Measurements from ENCODE around the gene TECPR1. TPM values are rescaled to one million over a fixed set of nuclear protein-coding genes. Genes with fewer than 3 reads are reported as not detected.

The TECPR1 gene
- polyA plus RNA-seq, 2 of the 4 experiments (the other 2 are of a cell fraction): 2.5 to 11.1 TPM

DNA sequence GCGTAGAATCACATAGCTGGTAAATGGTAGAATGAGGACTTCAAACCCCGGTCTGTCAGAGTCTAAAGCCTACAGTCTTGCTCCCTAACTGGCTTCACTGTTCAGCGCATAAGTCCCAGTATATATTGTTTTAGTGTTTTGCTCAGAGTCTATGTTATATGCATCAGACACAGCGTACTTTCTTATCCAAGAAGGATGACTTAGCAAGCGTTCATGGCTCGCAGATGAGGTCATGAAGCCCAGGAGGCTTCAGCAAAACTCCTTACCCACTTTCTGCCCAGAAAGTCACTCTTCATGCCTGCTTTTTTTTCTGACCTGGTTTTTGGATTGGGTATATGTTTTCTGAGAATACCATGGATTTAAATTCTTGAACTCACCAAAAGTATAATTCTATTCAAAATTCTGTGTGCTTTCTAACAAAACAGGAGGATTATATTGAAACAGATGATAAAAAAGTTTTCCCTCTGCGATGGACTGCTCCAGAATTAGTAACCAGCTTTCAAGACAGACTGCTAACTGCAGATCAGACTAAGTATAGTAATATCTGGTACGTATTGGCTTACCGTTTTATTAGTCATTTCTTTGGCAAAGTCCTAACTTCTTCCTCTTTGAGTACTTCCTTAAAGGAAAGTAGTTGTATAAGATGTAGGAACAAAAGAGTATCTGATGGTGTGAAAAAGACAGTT lies 65.4 kb downstream of the TECPR1 start:
- FAIRE-seq (no peak), ATAC-seq (no peak), DNase-seq (ENCODE audit: low read depth in 1 of 2, low spot score in 1 of 2) (no peak)
- whole genome bisulfite sequencing (ENCODE audit: missing lambda C conversion rate): 86% methylated on average over 9 of the region's 9 CpGs
- POLR2A ChIA-PET: no interaction called here
- H3K4me3 ChIP-seq: no peak overlapping the region
- H3K9me3 ChIP-seq: no peaks in the 10 kb centered on the region
- no peaks in the 10 kb centered on the region for H3K4me1 ChIP-seq
- no peak for TF ChIP-seq ZSCAN20 (CRISPR knock-in tag; IDR thresholded peaks at IDR 0.05)
- no peak for TF ChIP-seq ELK1 (IDR thresholded peaks at IDR 0.05; ENCODE audit: low read depth, low read length)
- TF ChIP-seq, protein P1, sequence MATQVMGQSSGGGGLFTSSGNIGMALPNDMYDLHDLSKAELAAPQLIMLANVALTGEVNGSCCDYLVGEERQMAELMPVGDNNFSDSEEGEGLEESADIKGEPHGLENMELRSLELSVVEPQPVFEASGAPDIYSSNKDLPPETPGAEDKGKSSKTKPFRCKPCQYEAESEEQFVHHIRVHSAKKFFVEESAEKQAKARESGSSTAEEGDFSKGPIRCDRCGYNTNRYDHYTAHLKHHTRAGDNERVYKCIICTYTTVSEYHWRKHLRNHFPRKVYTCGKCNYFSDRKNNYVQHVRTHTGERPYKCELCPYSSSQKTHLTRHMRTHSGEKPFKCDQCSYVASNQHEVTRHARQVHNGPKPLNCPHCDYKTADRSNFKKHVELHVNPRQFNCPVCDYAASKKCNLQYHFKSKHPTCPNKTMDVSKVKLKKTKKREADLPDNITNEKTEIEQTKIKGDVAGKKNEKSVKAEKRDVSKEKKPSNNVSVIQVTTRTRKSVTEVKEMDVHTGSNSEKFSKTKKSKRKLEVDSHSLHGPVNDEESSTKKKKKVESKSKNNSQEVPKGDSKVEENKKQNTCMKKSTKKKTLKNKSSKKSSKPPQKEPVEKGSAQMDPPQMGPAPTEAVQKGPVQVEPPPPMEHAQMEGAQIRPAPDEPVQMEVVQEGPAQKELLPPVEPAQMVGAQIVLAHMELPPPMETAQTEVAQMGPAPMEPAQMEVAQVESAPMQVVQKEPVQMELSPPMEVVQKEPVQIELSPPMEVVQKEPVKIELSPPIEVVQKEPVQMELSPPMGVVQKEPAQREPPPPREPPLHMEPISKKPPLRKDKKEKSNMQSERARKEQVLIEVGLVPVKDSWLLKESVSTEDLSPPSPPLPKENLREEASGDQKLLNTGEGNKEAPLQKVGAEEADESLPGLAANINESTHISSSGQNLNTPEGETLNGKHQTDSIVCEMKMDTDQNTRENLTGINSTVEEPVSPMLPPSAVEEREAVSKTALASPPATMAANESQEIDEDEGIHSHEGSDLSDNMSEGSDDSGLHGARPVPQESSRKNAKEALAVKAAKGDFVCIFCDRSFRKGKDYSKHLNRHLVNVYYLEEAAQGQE (IDR thresholded peaks at IDR 0.05): no peak
- no peak for TF ChIP-seq HOXB5 (CRISPR knock-in tag; IDR thresholded peaks at IDR 0.05)
- TF ChIP-seq EHF (CRISPR knock-in tag; IDR thresholded peaks at IDR 0.05): no peak
- TF ChIP-seq, protein P2, sequence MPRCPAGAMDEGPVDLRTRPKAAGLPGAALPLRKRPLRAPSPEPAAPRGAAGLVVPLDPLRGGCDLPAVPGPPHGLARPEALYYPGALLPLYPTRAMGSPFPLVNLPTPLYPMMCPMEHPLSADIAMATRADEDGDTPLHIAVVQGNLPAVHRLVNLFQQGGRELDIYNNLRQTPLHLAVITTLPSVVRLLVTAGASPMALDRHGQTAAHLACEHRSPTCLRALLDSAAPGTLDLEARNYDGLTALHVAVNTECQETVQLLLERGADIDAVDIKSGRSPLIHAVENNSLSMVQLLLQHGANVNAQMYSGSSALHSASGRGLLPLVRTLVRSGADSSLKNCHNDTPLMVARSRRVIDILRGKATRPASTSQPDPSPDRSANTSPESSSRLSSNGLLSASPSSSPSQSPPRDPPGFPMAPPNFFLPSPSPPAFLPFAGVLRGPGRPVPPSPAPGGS (IDR thresholded peaks at IDR 0.05): no peak
- no peak overlapping the region for H3K27ac ChIP-seq
- H3K4me2 ChIP-seq: no peak overlapping the region
- CTCF ChIA-PET: interaction anchor here (1.7 kb wide), 1 partner anchor 17 kb away, joined by 5 read pairs; no protein-coding TSS in a partner anchor

GRCh38 chr7:98185101-98185500 lies 66.9 kb downstream of the TECPR1 start:
- WGBS (ENCODE audit: missing lambda C conversion rate): 90% methylated on average over 7 of the region's 7 CpGs
- Histone ChIP-seq H3K9me3 (no peaks in the 10 kb centered on the region), H3K4me1 (no peaks in the 10 kb centered on the region), H3K4me2 (no peak overlapping the region), H3K4me3 (no peak overlapping the region), H3K27ac (no peak overlapping the region)
- no peak for DNase-seq (ENCODE audit: low read depth in 1 of 2, low spot score in 1 of 2)
- no peak for FAIRE-seq
- no peak for TF ChIP-seq PHF8 (IDR thresholded peaks at IDR 0.05; ENCODE audit: borderline replicate concordance, low read depth)
- TF ChIP-seq, protein P3, sequence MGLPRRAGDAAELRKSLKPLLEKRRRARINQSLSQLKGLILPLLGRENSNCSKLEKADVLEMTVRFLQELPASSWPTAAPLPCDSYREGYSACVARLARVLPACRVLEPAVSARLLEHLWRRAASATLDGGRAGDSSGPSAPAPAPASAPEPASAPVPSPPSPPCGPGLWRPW (IDR thresholded peaks at IDR 0.05): no peak
- no peak for TF ChIP-seq RFX5 (IDR thresholded peaks at IDR 0.05)
- TF ChIP-seq ZFP36 (IDR thresholded peaks at IDR 0.05; ENCODE audit: borderline replicate concordance, partially characterized antibody): no peak
- no peak for TF ChIP-seq ELK1 (IDR thresholded peaks at IDR 0.05; ENCODE audit: low read depth, low read length)
- no peak for TF ChIP-seq TFCP2L1 (CRISPR knock-in tag; IDR thresholded peaks at IDR 0.05)
- TF ChIP-seq ZNF302 (CRISPR knock-in tag; IDR thresholded peaks at IDR 0.05): no peak
- TF ChIP-seq NPAS2 (CRISPR knock-in tag; IDR thresholded peaks at IDR 0.05; ENCODE audit: borderline replicate concordance): no peak
- no peak for TF ChIP-seq RARB (CRISPR knock-in tag; IDR thresholded peaks at IDR 0.05)
- no peak for TF ChIP-seq TP53 (CRISPR knock-in tag; IDR thresholded peaks at IDR 0.05)
- TF ChIP-seq POLR2A (IDR thresholded peaks at IDR 0.05; ENCODE audit: low read length): no peak
- TF ChIP-seq, protein P4, sequence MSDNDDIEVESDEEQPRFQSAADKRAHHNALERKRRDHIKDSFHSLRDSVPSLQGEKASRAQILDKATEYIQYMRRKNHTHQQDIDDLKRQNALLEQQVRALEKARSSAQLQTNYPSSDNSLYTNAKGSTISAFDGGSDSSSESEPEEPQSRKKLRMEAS (IDR thresholded peaks at IDR 0.05): no peak
- TF ChIP-seq HOXA7 (CRISPR knock-in tag; IDR thresholded peaks at IDR 0.05): no peak
- ChIA-PET POLR2A (no interaction called here), CTCF (interaction anchor here (0.8 to 1.1 kb wide), 2 partner anchors 21 to 160 kb away, joined by 3 to 4 read pairs; no protein-coding TSS in a partner anchor)
- no peak for ATAC-seq
